Upper lobe of left lung (tissue), 6 donors: ENCODE data around the gene SAFB. TPM values are rescaled to one million over a fixed set of nuclear protein-coding genes. Genes with fewer than 3 reads are reported as not detected.
A peak's percentile ranks its signal among the peaks of the same experiment; 100 is the strongest.
"Not testable (repeated sequence)": the region's sequence is repeated elsewhere in the genome, so short reads cannot be mapped to it uniquely, and the experiment has no call there.

Experiments used
- ATAC-seq, 2 donors: fragments of 200-7000 bp; cut with Tn5 transposase; one replicate each; pipeline ENCODE4 v1.9.1; 2022; ENCODE audit warnings: mild to moderate bottlenecking in 2 of 2, moderate library complexity in 2 of 2; ENCODE audit not compliant: low FRiP score in 2 of 2
- DNase-seq, 2 donors: peaks; one replicate each; pipeline ENCODE4 v3.0.0-alpha.2; 2019 to 2020
- H3K27ac ChIP-seq, 4 donors: fragments of 200-600 bp; sonication (generic); one replicate each; pipeline ENCODE4 v1.5.1; 2016 to 2019
- H3K27me3 ChIP-seq, 4 donors: fragments of 200-600 bp; sonication (generic); one replicate each; pipeline ENCODE4 v1.5.1; 2017 to 2019
- H3K36me3 ChIP-seq, 4 donors: fragments of 200-600 bp; sonication (generic); one replicate each; pipeline ENCODE4 v1.5.1; 2016 to 2019
- H3K4me1 ChIP-seq, 4 donors: fragments of 200-600 bp; sonication (generic); one replicate each; pipeline ENCODE4 v1.5.1; 2018 to 2019
- H3K4me3 ChIP-seq, 4 donors: fragments of 200-600 bp; sonication (generic); one replicate each; pipeline ENCODE4 v1.5.1; 2017 to 2019; ENCODE audit warnings: mild to moderate bottlenecking in 2 of 4, moderate library complexity in 1 of 4
- H3K9me3 ChIP-seq, 4 donors: fragments of 200-600 bp; sonication (generic); one replicate each; pipeline ENCODE4 v1.5.1; 2018 to 2019
- EP300 ChIP-seq, 4 donors: sonication (generic); formaldehyde crosslinking; IDR thresholded peaks; one replicate each; pipeline ENCODE4 v1.5.1; 2017; ENCODE audit warnings: antibody characterized with exemption in 4 of 4, control low read depth in 2 of 4
- POLR2A ChIP-seq, 4 donors: fragments of 450-650 bp; IDR thresholded peaks; one replicate each; pipeline ENCODE4 v1.5.1; 2016 to 2017; ENCODE audit warnings: antibody characterized with exemption in 4 of 4, mild to moderate bottlenecking in 2 of 4
- POLR2AphosphoS5 ChIP-seq, 2 donors: sonication (generic); formaldehyde crosslinking; IDR thresholded peaks; one replicate each; pipeline ENCODE4 v1.5.1; 2017; ENCODE audit warnings: antibody characterized with exemption in 2 of 2
- WGBS, 2 donors: methylation state at CpG; one replicate each; pipeline ENCODE4 v1.1.5; 2017 to 2018; 5-methylcytosine and 5-hydroxymethylcytosine counted together
- total RNA-seq, 6 donors: library from RNA; depleted of rRNA in 4 of 6; stranded (reverse); fragments of >200 nt in 4 of 6; gene quantifications; one replicate each; pipeline versions ENCODE4 v1.1.0 to v1.2.1, GENCODE V29; 2016 to 2021
- TF ChIP-seq, protein P1 (sequence below), 6 experiments: fragments of 450-650 bp in 4 of 6; fragments of 200-600 bp in 2 of 6; sonication (generic) in 2 of 6; IDR thresholded peaks; one replicate each; pipeline ENCODE4 v1.5.1; 2016 to 2019; ENCODE audit warnings: antibody characterized with exemption in 6 of 6
- donor health status: DM: no; HTN: no; CAD: no; lungs with moderate emphysema.
- donor health status: DM: no; HTN: yes; CAD: no; lungs with severe emphysema.

SAFB gene
- total RNA-seq, 6 donors from 2014 or later = 66.4 to 524 (median 113) TPM

DNA sequence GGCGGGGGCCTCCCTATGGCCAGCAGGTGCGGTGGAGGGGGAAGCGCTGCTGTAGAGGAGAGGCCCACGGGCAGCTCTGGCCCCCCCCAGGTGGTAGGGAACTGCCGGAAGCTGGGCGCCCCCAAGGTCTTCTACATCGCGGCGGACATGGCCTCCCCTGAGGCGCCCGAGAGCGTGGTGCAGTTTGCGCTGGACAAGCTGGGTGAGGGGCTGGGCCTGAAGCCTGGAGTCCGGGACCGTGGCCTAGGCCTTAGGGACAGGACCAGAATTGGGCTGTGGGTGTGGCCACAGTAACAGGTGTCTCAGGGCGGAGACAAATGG, 63.4 kb downstream of the SAFB start:
- peaks cover 14 to 31% (median 22%) of the 10 kb centered on the region in 4 donors for H3K4me1 ChIP-seq
- peak overlapping the region in 3 of 4 donors; percentile 50 to 72 (median 67) for H3K4me3 ChIP-seq
- TF ChIP-seq EP300 (IDR thresholded peaks at IDR 0.05) (no peak), POLR2AphosphoS5 (IDR thresholded peaks at IDR 0.05) (no peak), POLR2A (IDR thresholded peaks at IDR 0.05) (no peak)
- TF ChIP-seq, protein P1, sequence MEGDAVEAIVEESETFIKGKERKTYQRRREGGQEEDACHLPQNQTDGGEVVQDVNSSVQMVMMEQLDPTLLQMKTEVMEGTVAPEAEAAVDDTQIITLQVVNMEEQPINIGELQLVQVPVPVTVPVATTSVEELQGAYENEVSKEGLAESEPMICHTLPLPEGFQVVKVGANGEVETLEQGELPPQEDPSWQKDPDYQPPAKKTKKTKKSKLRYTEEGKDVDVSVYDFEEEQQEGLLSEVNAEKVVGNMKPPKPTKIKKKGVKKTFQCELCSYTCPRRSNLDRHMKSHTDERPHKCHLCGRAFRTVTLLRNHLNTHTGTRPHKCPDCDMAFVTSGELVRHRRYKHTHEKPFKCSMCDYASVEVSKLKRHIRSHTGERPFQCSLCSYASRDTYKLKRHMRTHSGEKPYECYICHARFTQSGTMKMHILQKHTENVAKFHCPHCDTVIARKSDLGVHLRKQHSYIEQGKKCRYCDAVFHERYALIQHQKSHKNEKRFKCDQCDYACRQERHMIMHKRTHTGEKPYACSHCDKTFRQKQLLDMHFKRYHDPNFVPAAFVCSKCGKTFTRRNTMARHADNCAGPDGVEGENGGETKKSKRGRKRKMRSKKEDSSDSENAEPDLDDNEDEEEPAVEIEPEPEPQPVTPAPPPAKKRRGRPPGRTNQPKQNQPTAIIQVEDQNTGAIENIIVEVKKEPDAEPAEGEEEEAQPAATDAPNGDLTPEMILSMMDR (IDR thresholded peaks at IDR 0.05) = no peak
- 25 to 32% methylated on average over 12 to 16 of the region's 16 CpGs for WGBS, 2 donors
- H3K27ac ChIP-seq = peak overlapping the region; percentile 78 to 83 (median 80)
- ATAC-seq = no peak
- DNase-seq = no peak
- H3K27me3 ChIP-seq = no peaks in the 10 kb centered on the region
- no peaks in the 10 kb centered on the region for H3K36me3 ChIP-seq
- no peaks in the 10 kb centered on the region for H3K9me3 ChIP-seq

DNA sequence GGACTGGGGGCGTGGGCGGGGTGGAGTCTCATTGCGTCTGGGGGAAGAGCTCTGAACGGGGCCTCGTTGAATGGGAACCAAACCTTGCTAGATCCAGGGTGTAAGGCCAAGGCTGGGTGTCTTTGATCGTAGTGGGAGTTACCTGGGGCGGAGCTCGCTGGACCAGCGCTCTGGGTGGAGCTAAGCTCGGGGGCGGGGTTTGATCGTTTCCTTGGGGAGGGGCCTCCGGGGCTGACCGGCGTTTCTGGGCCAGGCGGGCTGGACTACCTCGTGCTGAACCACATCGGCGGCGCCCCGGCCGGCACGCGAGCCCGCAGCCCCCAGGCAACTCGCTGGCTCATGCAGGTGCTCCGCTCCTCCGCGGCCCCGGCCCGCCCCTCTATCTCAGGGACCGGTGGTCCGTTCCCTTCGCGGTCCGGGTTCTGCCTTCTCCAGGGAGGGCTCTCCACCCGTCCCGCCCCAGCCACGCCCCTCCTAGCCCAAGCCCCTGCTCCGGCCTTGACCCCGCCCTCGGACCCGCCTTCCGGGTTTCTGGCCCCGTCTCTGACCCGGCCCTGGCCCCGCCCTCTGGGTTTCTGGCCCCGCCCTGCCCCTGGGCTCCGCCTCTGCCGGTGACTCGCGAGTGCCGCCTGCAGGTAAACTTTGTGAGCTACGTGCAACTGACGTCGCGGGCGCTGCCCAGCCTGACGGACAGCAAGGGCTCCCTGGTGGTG, 63.9 kb downstream of the SAFB start:
- H3K9me3 ChIP-seq = no peaks in the 10 kb centered on the region
- ATAC-seq (peak; percentile 94), DNase-seq (peak; percentile 99 to 100)
- peak overlapping the region; percentile 78 to 83 (median 80) for H3K27ac ChIP-seq
- peak overlapping the region; percentile 50 to 72 (median 63) for H3K4me3 ChIP-seq
- no peaks in the 10 kb centered on the region for H3K27me3 ChIP-seq
- H3K4me1 ChIP-seq = peaks cover 16 to 34% (median 24%) of the 10 kb centered on the region in 4 donors
- 2 to 5% methylated on average over 11 to 41 of the region's 59 CpGs for WGBS, 2 donors
- TF ChIP-seq EP300 (IDR thresholded peaks at IDR 0.05) = no peak
- TF ChIP-seq, protein P1 (IDR thresholded peaks at IDR 0.05) = peak; percentile 71 to 95 (median 90)
- peak in 1 of 2 donors; percentile 22 for TF ChIP-seq POLR2AphosphoS5 (IDR thresholded peaks at IDR 0.05)
- peak in 1 of 4 donors; percentile 11 for TF ChIP-seq POLR2A (IDR thresholded peaks at IDR 0.05)
- H3K36me3 ChIP-seq = peaks cover under 1 to 4% (median 2%) of the 10 kb centered on the region in 4 donors

DNA sequence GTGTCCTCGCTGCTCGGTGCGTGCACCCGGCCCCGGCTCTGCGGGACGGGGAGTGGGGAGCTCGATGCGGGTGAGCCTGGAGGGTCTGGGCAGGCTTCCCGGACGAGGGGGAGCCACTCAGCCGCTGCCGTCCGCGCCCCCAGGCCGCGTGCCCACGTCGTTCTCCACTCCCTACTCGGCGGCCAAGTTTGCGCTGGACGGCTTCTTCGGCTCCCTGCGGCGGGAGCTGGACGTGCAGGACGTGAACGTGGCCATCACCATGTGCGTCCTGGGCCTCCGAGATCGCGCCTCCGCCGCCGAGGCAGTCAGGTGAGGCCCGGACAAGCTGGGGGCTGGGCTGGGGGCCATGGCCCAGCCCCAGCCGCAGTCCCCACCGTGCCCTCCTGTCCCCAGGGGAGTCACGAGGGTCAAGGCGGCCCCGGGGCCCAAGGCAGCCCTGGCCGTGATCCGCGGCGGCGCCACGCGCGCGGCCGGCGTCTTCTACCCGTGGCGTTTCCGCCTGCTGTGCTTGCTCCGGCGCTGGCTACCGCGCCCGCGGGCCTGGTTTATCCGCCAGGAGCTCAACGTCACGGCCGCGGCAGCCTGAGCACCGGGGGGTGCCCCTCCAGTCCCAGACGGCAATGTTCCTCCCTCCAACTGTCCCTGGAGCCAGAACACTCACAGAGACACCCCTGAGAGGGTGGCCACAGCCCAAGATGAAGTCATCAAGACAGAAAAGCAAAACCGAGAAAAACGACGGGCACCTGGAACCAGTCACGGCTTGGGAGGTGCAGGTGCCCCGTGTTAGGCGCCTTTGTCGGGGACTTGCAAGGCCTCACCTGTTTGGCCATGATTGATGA, 64.7 kb downstream of the SAFB start:
- Histone ChIP-seq H3K27ac (peak overlapping the region in 3 of 4 donors; percentile 78 to 83 (median 82)), H3K36me3 (peaks cover 6 to 12% (median 9%) of the 10 kb centered on the region in 4 donors), H3K9me3 (no peaks in the 10 kb centered on the region), H3K4me1 (peaks cover 21 to 40% (median 31%) of the 10 kb centered on the region in 4 donors), H3K4me3 (peak overlapping the region in 3 of 4 donors; percentile 50 to 72 (median 67)), H3K27me3 (no peaks in the 10 kb centered on the region)
- peak in 1 of 2 donors; percentile 89 for DNase-seq
- 53 to 55% methylated on average over 59 to 61 of the region's 76 CpGs for WGBS, 2 donors
- no peak for ATAC-seq
- TF ChIP-seq, protein P1 (IDR thresholded peaks at IDR 0.05) = peak in 2 of 6 experiments; percentile 38 to 42
- no peak for TF ChIP-seq POLR2AphosphoS5 (IDR thresholded peaks at IDR 0.05)

DNA sequence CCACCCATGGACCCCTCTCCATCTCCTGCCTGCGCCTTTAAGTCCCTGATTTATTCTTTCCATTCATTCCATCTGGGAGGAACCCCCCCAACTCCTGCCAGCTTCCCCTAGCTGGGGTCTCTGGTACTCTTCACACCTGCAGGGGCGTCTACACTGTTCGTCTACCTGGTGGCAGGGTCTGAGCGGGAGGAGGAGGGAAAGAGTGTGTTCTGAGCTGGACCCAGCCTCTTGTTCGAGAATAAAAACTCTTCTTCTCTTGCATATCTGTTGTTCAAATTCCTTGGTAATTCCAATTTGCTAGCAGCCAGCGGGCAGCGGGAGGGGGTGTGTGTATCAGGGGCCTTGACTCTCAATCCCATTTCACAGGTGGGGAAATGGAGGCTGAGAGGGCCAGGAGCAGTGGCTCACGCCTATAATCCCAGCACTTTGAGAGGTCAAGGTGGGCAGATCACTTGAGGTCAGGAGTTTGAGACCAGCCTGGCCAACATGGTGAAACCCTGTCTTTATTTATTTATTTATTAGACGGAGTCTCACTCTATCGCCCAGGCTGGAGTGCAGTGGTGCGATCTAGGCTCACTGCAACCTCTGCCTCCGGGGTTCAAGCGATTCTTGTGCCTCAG, 65.5 kb downstream of the SAFB start:
- not testable (repeated sequence) for H3K27ac ChIP-seq, DNase-seq, H3K9me3 ChIP-seq, H3K27me3 ChIP-seq, ATAC-seq, H3K4me3 ChIP-seq
- WGBS, 2 donors = 92 to 95% methylated on average over 13 of the region's 13 CpGs
- H3K36me3 ChIP-seq = peaks cover 6 to 20% (median 17%) of the 10 kb centered on the region in 4 donors
- H3K4me1 ChIP-seq = peaks cover 21 to 40% (median 31%) of the 10 kb centered on the region in 4 donors
